HG02970 (cell line): Measurements from ENCODE around the gene TRMT44.
"Not testable (repeated sequence)": the region's sequence is repeated elsewhere in the genome, so short reads cannot be mapped to it uniquely, and the experiment has no call there.

Experiments
- ATAC-seq: cut with Tn5 transposase; IDR thresholded peaks from one replicate; pipeline ENCODE4 v1.9.1; 2021; ENCODE audit warnings: mild to moderate bottlenecking, moderate library complexity, moderate number of reproducible peaks; ENCODE audit not compliant: unreplicated experiment, low FRiP score

TRMT44 gene

DNA sequence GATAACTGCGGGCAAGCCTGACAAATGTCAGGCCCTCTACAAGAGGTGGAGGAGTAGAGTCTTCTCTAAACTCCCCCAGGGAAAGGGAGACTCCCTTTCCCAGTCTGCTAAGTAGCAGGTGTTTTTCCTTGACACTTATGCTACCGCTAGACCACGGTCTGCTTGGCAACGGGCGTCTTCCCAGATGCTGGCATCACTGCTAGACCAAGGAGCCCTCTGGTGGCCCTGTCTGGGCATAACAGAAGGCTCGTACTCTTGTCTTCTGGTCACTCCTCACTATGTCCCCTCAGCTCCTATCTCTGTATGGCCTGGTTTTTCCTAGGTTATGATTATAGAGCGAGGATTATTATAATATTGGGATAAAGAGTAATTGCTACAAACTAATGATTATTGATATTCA lies 33.7 kb upstream of the TRMT44 start:
- ATAC-seq = not testable (repeated sequence)

- no peak for ATAC-seq
Measured at GRCh38 chr4:8407316-8407715, 33.3 kb upstream of the TRMT44 start.

- ATAC-seq = no peak
Measured at GRCh38 chr4:8407756-8408155, 32.8 kb upstream of the TRMT44 start.

- no peak for ATAC-seq
Measured at GRCh38 chr4:8409264-8410065, 31.1 kb upstream of the TRMT44 start.

GRCh38 chr4:8410066-8410625 lies 30.4 kb upstream of the TRMT44 start:
- no peak for ATAC-seq

GRCh38 chr4:8410641-8411271 lies 29.8 kb upstream of the TRMT44 start:
- ATAC-seq = no peak

DNA sequence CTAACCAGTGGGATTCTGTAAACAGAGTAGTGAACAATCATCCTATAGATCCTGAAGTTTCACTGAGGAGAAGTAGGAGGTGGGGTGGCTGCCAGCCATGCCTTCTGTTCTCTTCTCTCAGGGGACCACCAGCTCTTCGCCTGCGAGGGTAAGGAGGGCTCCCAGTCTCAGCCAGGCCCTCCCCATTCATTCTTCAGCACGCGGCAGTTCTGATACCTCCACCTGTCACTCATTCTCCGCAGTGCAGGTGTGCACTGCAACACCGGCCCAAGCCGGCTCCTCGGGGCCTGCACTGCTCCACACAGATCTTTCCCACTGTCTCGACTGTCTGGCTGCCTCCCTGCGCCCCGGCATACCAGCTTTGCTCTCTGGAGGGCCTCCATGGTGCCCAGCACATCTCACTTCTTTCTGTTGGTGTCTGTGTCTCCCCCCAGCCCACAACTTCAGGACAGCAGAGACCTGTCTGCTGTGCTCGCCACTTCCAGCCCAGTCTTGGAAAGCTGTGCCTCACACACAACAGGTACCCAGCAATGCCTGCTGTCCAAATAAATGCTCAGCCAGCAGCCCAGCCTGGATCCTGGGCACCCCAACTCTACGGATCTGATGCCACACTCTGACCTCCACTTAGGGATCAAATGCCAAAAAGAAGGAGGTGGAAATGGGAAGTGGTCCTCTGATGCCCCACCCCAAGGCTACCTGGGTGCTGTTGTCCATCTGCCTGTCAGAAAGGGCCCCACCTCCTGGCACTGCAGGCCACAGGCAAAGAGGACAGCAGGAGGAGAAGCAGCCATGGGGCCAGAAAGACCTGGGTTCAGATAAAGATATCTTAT lies 29.0 kb upstream of the TRMT44 start:
- ATAC-seq = no peak

DNA sequence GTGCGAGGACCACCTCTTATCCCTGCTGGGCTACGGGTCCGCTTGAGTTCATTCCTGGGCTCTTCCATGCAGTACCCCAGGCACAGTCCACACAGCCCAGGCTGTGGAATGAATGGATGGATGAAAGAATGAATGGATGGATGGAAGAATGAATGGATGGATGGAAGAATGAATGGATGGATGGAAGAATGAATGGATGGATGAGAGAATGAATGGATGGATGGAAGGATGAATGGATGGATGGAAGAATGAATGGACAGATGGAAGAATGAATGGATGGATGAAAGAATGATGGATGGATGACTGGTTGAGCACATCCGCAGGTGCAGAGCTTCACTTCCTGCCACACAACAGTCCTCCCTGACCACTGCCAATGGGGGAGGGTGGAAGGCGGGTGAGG lies 28.3 kb upstream of the TRMT44 start:
- no peak for ATAC-seq

DNA sequence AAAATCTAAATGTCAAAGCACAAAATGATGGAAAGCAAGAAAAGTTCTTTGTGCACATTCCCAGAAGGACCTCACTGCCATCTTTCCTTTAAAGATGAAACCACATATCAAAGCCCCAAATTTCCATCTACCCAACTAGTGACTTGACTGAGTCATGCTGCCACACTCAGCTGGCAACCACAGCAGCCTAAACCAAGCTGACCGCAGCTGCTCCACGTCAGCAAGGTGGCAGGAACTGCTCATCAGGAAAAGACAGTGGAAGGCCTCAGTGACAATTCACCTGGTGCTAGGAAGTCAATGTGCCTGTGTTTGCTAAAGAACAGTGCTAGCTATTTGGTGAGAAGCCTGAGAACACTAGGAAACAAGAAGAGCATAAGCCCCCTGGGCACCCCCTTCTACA lies 26.2 kb upstream of the TRMT44 start:
- no peak for ATAC-seq

DNA sequence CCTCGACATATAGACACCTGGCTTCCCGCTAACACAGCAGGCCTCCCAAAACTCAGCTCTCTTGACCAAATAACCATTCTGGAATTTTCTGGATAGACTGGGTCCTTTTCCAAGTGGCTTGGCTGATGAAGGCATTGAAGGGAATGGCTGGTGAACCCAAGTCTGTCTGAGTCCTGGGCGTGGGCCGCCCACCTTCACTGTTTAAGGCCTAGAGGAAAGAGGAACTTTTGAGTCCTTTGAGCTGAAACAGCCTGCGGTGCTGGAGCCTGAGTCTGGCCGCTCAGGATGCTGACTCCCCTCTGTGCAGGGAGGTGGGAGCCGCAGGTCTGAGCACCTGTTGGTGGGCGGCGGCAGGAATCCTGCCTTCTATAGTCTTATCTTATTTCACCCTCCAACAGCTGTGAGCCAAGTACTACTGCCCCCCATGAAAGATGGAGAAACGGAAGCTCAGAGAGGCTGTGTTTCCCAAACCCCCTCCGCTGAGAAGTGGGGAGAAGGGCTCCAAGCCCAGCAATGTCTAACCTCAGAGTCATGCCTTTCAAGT lies 23.4 kb upstream of the TRMT44 start:
- ATAC-seq = no peak

DNA sequence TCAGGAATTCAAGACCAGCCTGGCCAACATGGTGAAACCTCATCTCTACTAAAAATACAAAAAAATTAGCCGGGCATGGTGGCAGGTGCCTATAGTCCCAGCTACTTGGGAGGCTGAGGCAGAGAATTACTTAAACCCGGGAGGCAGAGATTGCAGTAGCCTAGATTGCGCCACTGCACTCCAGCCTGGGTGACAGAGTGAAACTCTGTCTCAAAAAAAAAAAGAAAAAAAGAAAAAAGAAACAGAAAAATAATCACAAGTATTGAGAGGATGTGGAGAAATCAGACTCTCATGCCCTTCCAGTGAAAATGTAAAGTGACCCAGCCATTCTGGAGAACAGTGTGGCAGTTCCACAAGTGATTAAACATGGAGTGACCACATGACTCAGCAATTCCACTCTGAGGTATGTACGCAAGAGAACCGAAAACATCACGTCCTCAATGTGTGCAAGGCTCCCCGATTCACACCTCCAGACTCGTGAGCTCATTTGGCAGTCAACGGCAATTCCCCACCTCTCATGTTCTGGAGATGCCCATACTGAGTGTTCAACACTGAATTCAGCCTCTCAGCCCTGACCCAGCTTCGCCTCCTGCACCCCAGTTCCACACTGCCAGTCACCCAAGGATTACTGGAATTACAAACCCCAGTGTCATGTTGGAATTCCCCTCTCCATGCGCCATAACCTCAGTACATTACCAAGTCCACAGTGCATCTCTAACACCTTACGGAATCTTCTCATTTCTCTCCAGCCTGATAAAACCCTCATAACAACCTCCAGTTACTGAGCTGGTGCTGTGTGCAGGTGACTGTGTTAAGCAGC lies 21.1 kb upstream of the TRMT44 start:
- no peak for ATAC-seq

DNA sequence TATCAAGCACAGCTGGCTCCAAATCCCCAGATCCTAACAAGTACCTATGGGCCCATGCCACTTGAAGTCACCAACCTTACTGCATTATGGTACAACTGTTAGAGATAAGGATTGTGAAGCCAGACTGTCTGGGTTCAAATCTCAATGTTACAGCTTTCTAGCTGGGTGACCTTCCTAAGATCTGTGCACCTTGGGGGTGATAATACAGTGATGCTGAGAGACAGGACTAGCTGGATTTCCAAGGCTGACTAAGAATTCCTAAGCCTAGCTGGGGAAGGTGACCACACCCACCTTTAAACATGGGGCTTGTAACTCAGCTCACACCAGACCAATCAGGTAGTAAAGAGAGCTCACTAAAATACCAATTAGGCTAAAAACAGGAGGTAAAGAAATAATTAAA lies 20.4 kb upstream of the TRMT44 start:
- ATAC-seq = not testable (repeated sequence)

GRCh38 chr4:8422327-8422726 lies 18.2 kb upstream of the TRMT44 start:
- ATAC-seq = no peak

DNA sequence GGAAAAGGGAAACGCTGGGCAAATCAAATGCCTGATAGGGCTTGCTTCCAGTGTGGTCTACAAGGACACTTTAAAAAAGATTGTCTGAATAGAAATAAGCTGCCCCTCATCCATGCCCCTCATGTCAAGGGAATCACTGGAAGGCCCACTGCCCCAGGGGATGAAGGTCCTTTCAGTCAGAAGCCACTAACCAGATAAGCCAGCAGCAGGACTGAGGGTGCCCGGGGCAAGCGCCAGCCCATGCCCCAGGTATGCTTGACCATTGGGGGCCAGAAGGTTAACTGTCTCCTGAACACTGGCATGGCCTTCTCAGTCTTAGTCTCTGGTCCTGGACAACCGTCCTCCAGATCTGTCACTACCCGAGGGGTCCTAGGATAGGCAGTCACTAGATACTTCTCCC lies 17.8 kb upstream of the TRMT44 start:
- no peak for ATAC-seq

DNA sequence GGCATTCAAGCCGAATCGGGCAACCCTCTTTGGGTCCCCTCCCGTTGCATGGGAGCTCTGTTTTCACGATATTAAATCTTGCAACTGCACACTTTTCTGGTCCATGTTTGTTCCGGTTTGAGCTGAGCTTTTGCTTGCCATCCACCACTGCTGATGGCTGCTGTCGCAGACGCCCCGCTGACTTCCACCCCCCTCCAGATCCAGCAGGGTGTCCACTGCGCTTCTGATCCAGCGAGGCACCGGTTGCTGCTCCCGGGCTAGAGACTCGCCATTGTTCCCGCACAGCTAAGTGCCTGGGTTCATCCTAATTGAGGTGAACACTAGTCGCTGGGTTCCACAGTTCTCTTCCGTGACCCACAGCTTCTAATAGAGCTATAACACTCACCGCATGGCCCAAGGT lies 13.3 kb upstream of the TRMT44 start:
- no peak for ATAC-seq

- peak; percentile 34 for ATAC-seq
Measured at GRCh38 chr4:8427761-8428287, 12.8 kb upstream of the TRMT44 start.

DNA sequence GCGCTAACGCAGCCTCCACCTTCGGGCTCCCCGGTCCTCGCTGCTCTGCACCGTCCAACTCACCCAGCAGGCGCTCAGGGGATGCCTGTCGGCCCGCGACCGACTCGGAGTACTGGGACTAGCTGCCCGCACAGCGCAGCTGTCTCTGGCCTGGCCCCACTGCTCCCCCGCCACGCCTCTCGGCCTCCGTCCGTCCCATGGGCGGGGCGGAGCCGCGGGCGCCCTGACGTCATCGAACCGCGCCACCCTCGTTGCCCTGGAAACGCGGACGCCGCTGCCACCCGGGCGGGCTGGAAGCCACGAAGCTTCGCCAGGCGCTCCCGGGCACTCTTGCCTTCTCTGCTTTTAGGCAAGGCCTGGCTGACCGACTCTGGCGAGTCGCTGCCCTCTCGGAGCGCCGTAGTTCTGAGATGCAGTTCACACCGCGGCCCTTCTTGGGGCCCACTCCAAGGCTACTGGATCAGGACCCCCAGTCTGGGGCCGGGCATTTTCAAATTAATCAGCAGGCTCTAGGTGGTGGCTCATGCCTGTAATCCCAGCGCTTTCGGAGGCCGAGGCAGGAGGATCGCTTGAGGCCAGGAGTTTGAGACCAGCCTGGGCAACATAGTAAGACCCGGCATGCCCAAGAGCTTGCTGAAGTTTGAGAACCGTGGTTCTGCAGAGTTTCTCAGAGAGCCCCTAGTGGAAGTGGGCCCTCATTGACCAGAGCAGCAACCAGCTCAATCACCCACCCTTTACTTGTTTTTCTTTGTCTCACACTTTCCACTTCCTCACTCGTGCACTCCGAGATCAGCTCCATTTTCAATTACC lies 12.1 kb upstream of the TRMT44 start:
- ATAC-seq = peak; percentile 98

DNA sequence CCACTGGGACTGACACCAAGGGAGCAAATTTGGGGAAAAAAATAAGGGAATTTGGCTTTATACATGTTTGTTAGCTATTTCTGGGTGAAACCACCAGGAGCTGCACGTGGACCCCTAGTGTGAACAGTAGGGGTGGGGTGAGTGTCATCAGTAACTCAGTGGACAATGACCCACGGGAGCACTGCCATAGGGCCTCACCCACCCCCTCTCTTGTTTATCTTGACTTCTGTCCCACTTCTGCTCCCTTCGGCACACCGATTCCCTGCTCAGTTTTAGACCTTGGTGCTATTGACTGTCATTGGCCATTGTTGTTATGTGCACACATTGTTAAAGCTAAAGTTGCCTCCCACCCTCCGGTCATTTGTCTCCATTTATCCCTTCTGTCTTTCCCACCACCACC lies 9.0 kb upstream of the TRMT44 start:
- no peak for ATAC-seq

- no peak for ATAC-seq
Measured at GRCh38 chr4:8433136-8433535, 7.4 kb upstream of the TRMT44 start.
